K562 (cell line): ENCODE measurements around the gene SETMAR. TPM values are rescaled to one million over a fixed set of nuclear protein-coding genes. Genes with fewer than 3 reads are reported as not detected.

Experiments used
- ATAC-seq: fragments of 200-7000 bp; cut with Tn5 transposase; 3 replicates; pipeline ENCODE4 v1.9.1; 2020; ENCODE audit warnings: moderate library complexity
- BruUV-seq: library from RNA; stranded (reverse); fragments of 400-500 nt; replicated peaks from 2 replicates; lab custom pipeline; 2021; lab: Mats Ljungman, UMichigan
- CTCF ChIA-PET: fragments of 300-600 bp; formaldehyde crosslinking; extraction: SDS; loops from one replicate; lab custom pipeline; 2021; ENCODE audit warnings: low intra/inter-chr PET ratio; lab: Yijun Ruan, JAX
- POLR2A ChIA-PET: fragments of 300-600, 350-650 bp; sonication (Branson Sonifier 250); formaldehyde crosslinking; extraction: SDS; loops from one replicate; lab custom pipeline; 2021; ENCODE audit warnings: antibody characterized with exemption, inconsistent platforms; lab: Yijun Ruan, JAX
- DNase-seq, 4 experiments: peaks; one replicate each; pipeline versions ENCODE4 v3.0.0 to v3.0.0-alpha.2; 2011 to 2018; ENCODE audit warnings: low spot score in 3 of 4, mixed read lengths in 3 of 4; ENCODE audit errors: extremely low read depth in 1 of 4
- FAIRE-seq: peaks from 2 replicates; lab custom pipeline; 2011; peaks lifted over from hg19 to GRCh38; lab: Jason Lieb, UNC
- H2AFZ ChIP-seq: 2 replicates; pipeline ENCODE4 v1.6.0; 2011; ENCODE audit warnings: low read depth, low read length, control low read depth, inconsistent platforms
- H3K27ac ChIP-seq: fragments of 200-600 bp; 3 replicates; pipeline ENCODE4 v1.8.0; 2011; ENCODE audit warnings: low read depth, mild to moderate bottlenecking, control low read depth, inconsistent platforms, low read length, moderate library complexity, mixed read lengths; ENCODE audit errors: extremely low read depth
- H3K27me3 ChIP-seq, 2 experiments: fragments of 300-600 bp in 1 of 2; 2 replicates in 1 of 2; 3 replicates in 1 of 2; pipeline versions ENCODE4 v1.6.0 to v1.8.0; 2011; ENCODE audit warnings: inconsistent platforms in 2 of 2, low read length in 2 of 2, mild to moderate bottlenecking in 1 of 2, mixed read lengths in 1 of 2, moderate library complexity in 1 of 2; ENCODE audit not compliant: control insufficient read depth in 2 of 2, insufficient read depth in 2 of 2
- H3K36me3 ChIP-seq: fragments of 300-600 bp; 3 replicates; pipeline ENCODE4 v1.8.0; 2011; ENCODE audit warnings: mild to moderate bottlenecking, low read length, inconsistent platforms; ENCODE audit not compliant: control insufficient read depth, insufficient read depth
- H3K4me1 ChIP-seq, 2 experiments: fragments of 200-600 bp in 1 of 2; replicated peaks in 1 of 2; 2 replicates in 1 of 2; 3 replicates in 1 of 2; pipeline versions ENCODE4 v1.5.1 to v1.8.0; 2011; ENCODE audit warnings: inconsistent platforms in 2 of 2, low read length in 2 of 2, mild to moderate bottlenecking in 1 of 2, mixed read lengths in 1 of 2, moderate library complexity in 1 of 2; ENCODE audit not compliant: control insufficient read depth in 2 of 2, insufficient read depth in 2 of 2
- H3K4me2 ChIP-seq: 2 replicates; pipeline ENCODE4 v1.6.1; 2011; ENCODE audit warnings: low read length, control low read depth, inconsistent platforms, mixed read lengths; ENCODE audit not compliant: insufficient read depth
- H3K4me3 ChIP-seq: fragments of 200-600 bp; sonication (generic), shearing (Covaris generic); 2 replicates; pipeline ENCODE4 v1.5.1; 2016; ENCODE audit warnings: control low read depth, inconsistent platforms
- H3K79me2 ChIP-seq: fragments of 200-600 bp; 3 replicates; pipeline ENCODE4 v1.8.0; 2011; ENCODE audit warnings: low read length, inconsistent platforms; ENCODE audit not compliant: control insufficient read depth, insufficient read depth
- H3K9ac ChIP-seq, 2 experiments: 2 replicates each; pipeline versions ENCODE4 v1.6.0 to v1.6.1; 2011; ENCODE audit warnings: low read depth in 2 of 2, low read length in 2 of 2, control low read depth in 1 of 2, inconsistent platforms in 1 of 2, mild to moderate bottlenecking in 1 of 2, mixed read lengths in 1 of 2; ENCODE audit not compliant: insufficient read depth in 1 of 2
- H3K9me1 ChIP-seq: one replicate; pipeline ENCODE4 v1.6.0; 2011; ENCODE audit warnings: inconsistent platforms, mild to moderate bottlenecking, low read length, moderate library complexity; ENCODE audit not compliant: control insufficient read depth, insufficient read depth
- H3K9me3 ChIP-seq: replicated peaks from 2 replicates; pipeline ENCODE4 v1.5.1; 2011; ENCODE audit warnings: low read depth, low read length, inconsistent platforms; ENCODE audit not compliant: control insufficient read depth, insufficient read depth
- H4K20me1 ChIP-seq: replicated peaks from 2 replicates; pipeline ENCODE4 v1.6.1; 2011; ENCODE audit warnings: low read length, inconsistent platforms, mixed read lengths; ENCODE audit not compliant: control insufficient read depth, insufficient read depth
- CHD4 ChIP-seq: fragments of 200-600 bp; sonication (generic); IDR thresholded peaks from 3 replicates; pipeline ENCODE4 v1.6.1; 2012; ENCODE audit warnings: low read depth, mild to moderate bottlenecking, mixed read lengths, low read length, inconsistent platforms; ENCODE audit not compliant: insufficient read depth, insufficient replicate concordance, poor library complexity, severe bottlenecking
- GATAD2A ChIP-seq: fragments of 450-650 bp; IDR thresholded peaks from 2 replicates; pipeline ENCODE4 v1.6.1; 2017
- HMGN3 ChIP-seq: IDR thresholded peaks from 2 replicates; pipeline ENCODE4 v1.6.1; 2011; ENCODE audit warnings: borderline replicate concordance, low read depth, mild to moderate bottlenecking, mixed read lengths, low read length; ENCODE audit not compliant: insufficient read length; ENCODE audit errors: extremely low read depth
- MCM3 ChIP-seq: fragments of 450-650 bp; IDR thresholded peaks from 2 replicates; pipeline ENCODE4 v1.6.1; 2016
- MCM7 ChIP-seq, 2 experiments: fragments of 450-650 bp; IDR thresholded peaks; 2 replicates each; pipeline ENCODE4 v1.6.1; 2016 to 2018
- MEIS2 ChIP-seq: fragments of 450-650 bp; IDR thresholded peaks from 2 replicates; pipeline ENCODE4 v1.6.1; 2014; ENCODE audit warnings: mild to moderate bottlenecking; ENCODE audit not compliant: partially characterized antibody
- NBN ChIP-seq: fragments of 450-650 bp; IDR thresholded peaks from 2 replicates; pipeline ENCODE4 v1.6.1; 2016; ENCODE audit warnings: low read depth, mild to moderate bottlenecking
- NFYB ChIP-seq: IDR thresholded peaks from 2 replicates; pipeline ENCODE4 v1.6.1; 2011; ENCODE audit warnings: mild to moderate bottlenecking, moderate library complexity; ENCODE audit not compliant: insufficient read length; ENCODE audit errors: extremely low read depth
- SMAD1 ChIP-seq: fragments of 150-350 bp; IDR thresholded peaks from 2 replicates; pipeline ENCODE4 v1.6.1; 2014; ENCODE audit warnings: low read length, low read depth; ENCODE audit not compliant: partially characterized antibody
- SMARCA5 ChIP-seq: fragments of 450-650 bp; IDR thresholded peaks from 2 replicates; pipeline ENCODE4 v1.6.1; 2016
- U2AF2 ChIP-seq: fragments of 200-400 bp; formaldehyde crosslinking; optimal IDR thresholded peaks from 2 replicates; pipeline ENCODE3; 2017; ENCODE audit warnings: low read depth, mild to moderate bottlenecking, low read length
- ZBTB1 ChIP-seq: sonication (generic); formaldehyde crosslinking; IDR thresholded peaks from 2 replicates; pipeline ENCODE4 v1.8.1; 2023; ENCODE audit warnings: missing genetic modification reagents, low read depth, mild to moderate bottlenecking, borderline replicate concordance
- ZNF140 ChIP-seq: fragments of 250-450 bp; sonication (Bioruptor Pico); IDR thresholded peaks from 2 replicates; pipeline ENCODE4 v1.8.0; 2021; ENCODE audit warnings: moderate library complexity, mild to moderate bottlenecking, inconsistent platforms
- ZNF217 ChIP-seq: sonication (generic); formaldehyde crosslinking; IDR thresholded peaks from 2 replicates; pipeline ENCODE4 v1.8.0; 2022; ENCODE audit warnings: mild to moderate bottlenecking, missing genetic modification reagents
- ZNF444 ChIP-seq: fragments of 250-450 bp; sonication (Bioruptor Pico); IDR thresholded peaks from 2 replicates; pipeline ENCODE4 v1.4.0; 2020; ENCODE audit warnings: mild to moderate bottlenecking, moderate library complexity
- WGBS: fragments of 100-300 bp; shearing (Covaris generic); methylation state at CpG from one replicate; pipeline ENCODE4 v1.1.6; 2016; ENCODE audit warnings: low coverage, mixed read lengths; ENCODE audit not compliant: insufficient coverage; ENCODE audit errors: missing lambda C conversion rate; 5-methylcytosine and 5-hydroxymethylcytosine counted together
- in situ Hi-C: fragments of 300-500 bp; cut with MboI; formaldehyde crosslinking; loops from 4 replicates; pipeline ENCODE4 v1.15.0; 2018; ENCODE audit warnings: inconsistent platforms, mixed read lengths
- intact Hi-C: fragments of 100-400 bp; cut with micrococcal nuclease; formaldehyde crosslinking; loops from 2 replicates; pipeline ENCODE4 v1.14.2; 2022
- polyA plus RNA-seq, 8 experiments: library from polyadenylated mRNA; depleted of rRNA in 4 of 8; stranded (reverse) in 5 of 8; unstranded in 3 of 8; fragments of >200 nt; fragmentation: Nextera tagmentation in 2 of 8; fragmentation: Illumina TruSeq in 1 of 8; extraction: Ambion mirVana in 2 of 8; extraction: Trizol in 1 of 8; gene quantifications; 2 replicates each; pipeline versions ENCODE4 v1.2.1 to v1.2.3, GENCODE V29; 2011 to 2014; ENCODE audit warnings: inconsistent platforms in 1 of 8, missing spikeins in 1 of 8
- total RNA-seq, 7 experiments: library from RNA; depleted of rRNA in 6 of 7; stranded (reverse); fragments of >200 nt in 6 of 7; fragmentation: Illumina TruSeq in 2 of 7; extraction: Trizol in 2 of 7; gene quantifications; 2 replicates each; pipeline versions ENCODE4 v1.2.1 to v1.2.3, GENCODE V29; 2011 to 2021; ENCODE audit warnings: low replicate concordance in 1 of 7
- TF ChIP-seq, protein P1 (sequence below): fragments of 450-650 bp; IDR thresholded peaks from 2 replicates; pipeline ENCODE4 v1.6.1; 2016; ENCODE audit warnings: antibody characterized with exemption
- TF ChIP-seq, protein P2 (sequence below): fragments of 450-650 bp; IDR thresholded peaks from 2 replicates; pipeline ENCODE4 v1.7.0; 2016; ENCODE audit warnings: borderline replicate concordance
- TF ChIP-seq, protein P3 (sequence below): fragments of 250-450 bp; sonication (Bioruptor Pico); IDR thresholded peaks from 2 replicates; pipeline ENCODE4 v1.6.1; 2021; ENCODE audit warnings: mild to moderate bottlenecking

The SETMAR gene
- total and polyA plus RNA-seq, 9 of the 15 experiments (the other 6 are each of a cell fraction or from before 2014, with no cell fraction given), result 5.5 to 25.1 (median 18.2) TPM

DNA sequence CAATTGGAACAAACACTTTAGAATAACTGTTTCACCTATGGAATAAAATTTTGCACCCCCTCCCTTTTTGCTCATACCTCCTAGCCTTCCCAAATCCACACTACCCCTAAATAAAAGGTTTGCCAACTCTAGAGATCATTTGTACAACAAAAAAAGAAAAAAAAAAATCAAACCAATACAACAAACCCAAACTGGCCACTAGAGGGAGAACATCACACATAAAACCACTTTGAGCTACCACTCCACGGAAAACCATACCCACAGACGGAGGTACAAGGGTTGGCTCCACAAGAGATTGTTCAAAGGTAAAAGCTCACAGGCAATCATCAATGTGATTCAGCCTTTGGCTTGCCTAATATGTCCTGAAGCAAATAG, 47.6 kb downstream of the SETMAR start (continued):
- TF ChIP-seq, protein P1, sequence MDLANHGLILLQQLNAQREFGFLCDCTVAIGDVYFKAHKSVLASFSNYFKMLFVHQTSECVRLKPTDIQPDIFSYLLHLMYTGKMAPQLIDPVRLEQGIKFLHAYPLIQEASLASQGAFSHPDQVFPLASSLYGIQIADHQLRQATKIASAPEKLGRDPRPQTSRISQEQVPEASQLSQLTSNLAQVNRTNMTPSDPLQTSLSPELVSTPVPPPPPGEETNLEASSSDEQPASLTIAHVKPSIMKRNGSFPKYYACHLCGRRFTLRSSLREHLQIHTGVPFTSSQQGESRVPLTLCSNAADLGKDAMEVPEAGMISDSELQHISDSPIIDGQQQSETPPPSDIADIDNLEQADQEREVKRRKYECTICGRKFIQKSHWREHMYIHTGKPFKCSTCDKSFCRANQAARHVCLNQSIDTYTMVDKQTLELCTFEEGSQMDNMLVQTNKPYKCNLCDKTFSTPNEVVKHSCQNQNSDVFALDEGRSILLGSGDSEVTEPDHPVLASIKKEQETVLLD, result peak; percentile 49; the same call in 1 of the 2 replicates
- TF ChIP-seq NBN (peak; percentile 73; the same call in 1 of the 2 replicates), MCM7 (IDR thresholded peaks at IDR 0.05) (peak in 1 of 2 experiments; percentile 67; a peak in 1 of 4 replicates), MCM3 (no peak), SMARCA5 (peak; percentile 47; the same call in 1 of the 2 replicates)

DNA sequence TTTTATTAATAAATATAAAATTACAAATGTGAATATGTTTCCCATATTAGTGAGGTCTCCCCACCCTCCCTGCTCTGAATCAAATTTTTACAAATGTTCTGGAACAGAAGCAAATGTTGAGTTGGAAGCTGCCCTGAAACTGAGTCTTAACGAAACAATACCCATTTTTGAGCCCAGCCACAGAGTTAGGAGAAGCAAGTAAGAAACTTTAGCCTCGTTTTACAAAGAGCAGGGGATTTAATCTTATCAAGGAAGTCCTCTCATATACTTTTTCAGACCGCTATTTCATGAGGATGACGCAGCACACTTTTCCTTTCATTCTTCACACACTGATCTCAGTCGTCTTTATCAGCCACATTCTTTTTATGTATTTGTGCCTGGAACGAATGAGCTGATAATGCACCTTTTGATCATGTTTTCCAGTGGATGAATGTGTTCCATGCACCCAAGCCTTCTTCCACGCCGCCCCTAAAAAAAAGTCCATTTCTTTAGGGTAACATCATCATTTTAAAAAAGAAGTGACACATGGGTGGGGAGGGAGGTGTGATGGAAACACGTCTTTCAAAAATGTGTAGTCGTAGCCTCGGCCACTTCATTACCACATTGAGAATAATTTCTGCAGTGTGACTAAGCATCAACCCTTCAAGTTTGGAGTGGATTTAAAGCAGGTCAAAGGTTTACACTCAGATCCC, 48.1 kb downstream of the SETMAR start:
- no peaks in the 10 kb centered on the region for H4K20me1 ChIP-seq
- no TSS peak for BruUV-seq
- H3K79me2 ChIP-seq, result no peaks in the 10 kb centered on the region
- POLR2A ChIA-PET, result interaction anchor here (0.6 to 2.1 kb wide), 13 partner anchors 10 to 323 kb away, joined by 3 to 27 read pairs (median 4); partner anchors contain the start of gene ITPR1
- peak overlapping the region in 1 of 2 experiments; percentile 67; a peak in 2 of 4 replicates for H3K9ac ChIP-seq
- DNase-seq (peak; percentile 60 to 75 (median 67)), ATAC-seq (peak; percentile 87), FAIRE-seq (peak; percentile 72)
- intact Hi-C loops (loop anchor here (1.0 to 10.0 kb wide), 7 partner anchors 113 to 706 kb away; partner anchors contain the start of genes ITPR1 and SUMF1), in situ Hi-C loops (loop anchor here (5.0 kb wide), 1 partner anchor 291 kb away; no protein-coding TSS in a partner anchor)
- H3K9me3 ChIP-seq, result no peaks in the 10 kb centered on the region
- CTCF ChIA-PET, result interaction anchor here (0.6 to 2.4 kb wide), 6 partner anchors 161 to 306 kb away, joined by 3 to 27 read pairs (median 6); no protein-coding TSS in a partner anchor
- peak overlapping the region; percentile 82 for H3K27ac ChIP-seq
- peaks cover 0 to 20% of the 10 kb centered on the region in 2 experiments; a peak in 4 of 5 replicates for H3K4me1 ChIP-seq
- peak overlapping the region; percentile 73 for H2AFZ ChIP-seq
- peak overlapping the region; percentile 73 for H3K4me2 ChIP-seq
- H3K9me1 ChIP-seq, result no peaks in the 10 kb centered on the region
- H3K36me3 ChIP-seq, result no peaks in the 10 kb centered on the region
- peak overlapping the region; percentile 4 for H3K4me3 ChIP-seq
- WGBS, result 1% methylated on average over 11 of the region's 11 CpGs
- H3K27me3 ChIP-seq, result no peaks in the 10 kb centered on the region
- TF ChIP-seq CHD4 (no peak), SMAD1 (no peak), GATAD2A (no peak), ZNF140 (CRISPR knock-in tag) (no peak), HMGN3 (no peak), MEIS2 (peak; percentile 54), ZNF217 (CRISPR knock-in tag) (no peak), ZBTB1 (CRISPR knock-in tag) (no peak), NFYB (no peak), ZNF444 (no peak), U2AF2 (no peak)
- TF ChIP-seq, protein P2, sequence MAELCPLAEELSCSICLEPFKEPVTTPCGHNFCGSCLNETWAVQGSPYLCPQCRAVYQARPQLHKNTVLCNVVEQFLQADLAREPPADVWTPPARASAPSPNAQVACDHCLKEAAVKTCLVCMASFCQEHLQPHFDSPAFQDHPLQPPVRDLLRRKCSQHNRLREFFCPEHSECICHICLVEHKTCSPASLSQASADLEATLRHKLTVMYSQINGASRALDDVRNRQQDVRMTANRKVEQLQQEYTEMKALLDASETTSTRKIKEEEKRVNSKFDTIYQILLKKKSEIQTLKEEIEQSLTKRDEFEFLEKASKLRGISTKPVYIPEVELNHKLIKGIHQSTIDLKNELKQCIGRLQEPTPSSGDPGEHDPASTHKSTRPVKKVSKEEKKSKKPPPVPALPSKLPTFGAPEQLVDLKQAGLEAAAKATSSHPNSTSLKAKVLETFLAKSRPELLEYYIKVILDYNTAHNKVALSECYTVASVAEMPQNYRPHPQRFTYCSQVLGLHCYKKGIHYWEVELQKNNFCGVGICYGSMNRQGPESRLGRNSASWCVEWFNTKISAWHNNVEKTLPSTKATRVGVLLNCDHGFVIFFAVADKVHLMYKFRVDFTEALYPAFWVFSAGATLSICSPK, result no peak
- TF ChIP-seq, protein P3, sequence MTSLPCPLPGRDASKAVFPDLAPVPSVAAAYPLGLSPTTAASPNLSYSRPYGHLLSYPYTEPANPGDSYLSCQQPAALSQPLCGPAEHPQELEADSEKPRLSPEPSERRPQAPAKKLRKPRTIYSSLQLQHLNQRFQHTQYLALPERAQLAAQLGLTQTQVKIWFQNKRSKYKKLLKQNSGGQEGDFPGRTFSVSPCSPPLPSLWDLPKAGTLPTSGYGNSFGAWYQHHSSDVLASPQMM (CRISPR knock-in tag), result no peak
